Effector memory CD8-positive, alpha-beta T cell (primary cell): ENCODE measurements around the gene KCNE1.

Experiments
- ATAC-seq: fragments of 150-1000 bp; cut with Tn5 transposase; replicated peaks from 2 replicates; pipeline ENCODE4 v1.10.0; 2021; ENCODE audit warnings: mild to moderate bottlenecking, moderate library complexity
- DNase-seq, 3 experiments: peaks; one replicate each; pipeline ENCODE4 v3.0.0; 2021
- H3K27ac Mint-ChIP-seq, 2 donors: one replicate each; pipeline ENCODE4 v1.8.0; 2022; ENCODE audit warnings: mild to moderate bottlenecking in 2 of 2, mixed read lengths in 2 of 2, moderate library complexity in 2 of 2
- H3K27me3 Mint-ChIP-seq, 2 donors: one replicate each; pipeline ENCODE4 v1.8.0; 2022; ENCODE audit warnings: mixed read lengths in 2 of 2
- H3K36me3 Mint-ChIP-seq: one replicate; pipeline ENCODE4 v1.8.0; 2022; ENCODE audit warnings: mild to moderate bottlenecking, moderate library complexity, mixed read lengths; ENCODE audit not compliant: insufficient read depth
- H3K4me1 Mint-ChIP-seq, 2 donors: one replicate each; pipeline ENCODE4 v1.8.0; 2022; ENCODE audit warnings: low read depth in 2 of 2, mixed read lengths in 2 of 2
- H3K4me3 Mint-ChIP-seq, 2 donors: one replicate each; pipeline ENCODE4 v1.8.0; 2022; ENCODE audit warnings: mild to moderate bottlenecking in 2 of 2, mixed read lengths in 2 of 2, moderate library complexity in 2 of 2
- H3K9me3 Mint-ChIP-seq, 2 donors: one replicate each; pipeline ENCODE4 v1.8.0; 2022; ENCODE audit warnings: mixed read lengths in 2 of 2

Gene KCNE1

DNA sequence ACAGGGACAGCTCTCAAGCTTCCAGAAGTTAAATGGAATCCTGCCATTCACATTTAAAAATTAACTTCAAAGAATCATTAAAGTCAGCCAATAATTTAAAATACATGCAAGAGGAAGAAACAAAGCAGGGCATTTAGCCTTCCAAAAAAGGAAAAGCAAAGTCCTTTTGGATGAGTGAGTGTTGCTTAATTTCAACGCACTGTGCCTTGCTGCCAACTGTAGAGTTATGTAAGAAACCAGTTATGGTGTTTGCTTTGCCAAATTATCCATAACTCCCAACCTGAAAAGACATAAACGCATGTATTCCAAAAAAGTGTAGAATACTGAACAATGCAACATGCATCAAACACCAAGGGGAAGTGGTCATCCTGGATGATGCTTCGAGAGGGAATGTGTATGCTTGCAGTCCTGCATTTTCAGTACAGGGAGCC, 16.1 kb upstream of the KCNE1 start:
- H3K27me3 Mint-ChIP-seq, result no peaks in the 10 kb centered on the region
- H3K4me1 Mint-ChIP-seq, result peaks cover 6 to 10% of the 10 kb centered on the region in 2 donors
- H3K4me3 Mint-ChIP-seq, result no peak overlapping the region
- no peak overlapping the region for H3K27ac Mint-ChIP-seq
- no peak for DNase-seq
- ATAC-seq, result no peak
- H3K9me3 Mint-ChIP-seq, result no peaks in the 10 kb centered on the region
- H3K36me3 Mint-ChIP-seq, result peaks cover 9% of the 10 kb centered on the region

DNA sequence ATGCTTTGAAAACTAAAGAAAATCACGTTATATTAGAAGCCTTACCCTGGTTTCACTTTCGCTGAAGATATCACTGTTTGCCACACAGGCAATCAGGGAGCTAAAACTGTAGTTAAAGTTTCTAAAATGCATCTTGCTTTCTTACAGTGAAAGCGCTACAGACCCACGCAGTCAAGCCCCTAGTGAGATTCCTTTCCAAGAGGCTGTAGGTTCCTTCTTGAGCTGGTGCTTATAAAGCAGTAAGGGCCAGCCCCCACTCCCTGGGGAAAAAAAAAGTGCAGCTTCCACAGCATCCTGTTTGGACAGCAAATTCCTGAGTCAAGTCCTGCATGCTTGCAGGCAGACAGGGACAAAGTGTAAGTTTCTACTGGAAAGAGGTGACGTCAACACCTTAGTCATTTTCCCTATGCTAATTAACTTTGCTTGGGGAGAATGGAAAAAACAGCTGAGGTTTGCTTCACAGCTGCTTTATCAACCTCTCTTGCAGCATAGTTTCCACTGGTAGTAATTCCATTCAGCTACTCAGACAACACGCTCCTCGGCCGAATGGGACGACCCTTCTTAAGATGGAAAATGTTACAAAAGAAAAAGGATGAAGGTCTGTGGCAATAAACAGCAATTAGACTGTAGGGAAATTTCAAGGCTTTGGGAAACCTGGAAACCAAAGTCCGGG, 14.7 kb upstream of the KCNE1 start:
- Mint-ChIP-seq H3K4me1 (peaks cover 6 to 10% of the 10 kb centered on the region in 2 donors), H3K4me3 (peak overlapping the region; percentile 57 to 73), H3K36me3 (peaks cover 8% of the 10 kb centered on the region), H3K27me3 (no peaks in the 10 kb centered on the region), H3K27ac (peak overlapping the region in 1 of 2 donors; percentile 94), H3K9me3 (no peaks in the 10 kb centered on the region)
- no peak for DNase-seq
- ATAC-seq, result no peak

DNA sequence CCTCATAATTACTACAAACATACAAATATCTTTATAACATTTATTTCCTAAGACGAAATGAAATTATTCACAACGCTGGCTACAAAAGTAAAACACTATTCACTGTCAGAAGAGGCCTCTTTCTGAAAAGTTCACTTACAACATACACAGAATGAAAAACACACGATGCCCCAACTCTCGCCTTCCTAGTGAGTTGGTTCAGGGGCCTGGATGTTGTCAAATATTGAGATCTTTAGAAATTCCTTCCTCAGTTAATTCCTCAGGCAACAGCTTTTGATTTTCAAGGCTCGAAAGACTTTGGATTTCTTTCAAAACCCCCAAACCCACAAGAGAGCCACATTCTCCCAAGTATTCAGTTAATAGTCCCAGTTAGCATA, 14.2 kb upstream of the KCNE1 start:
- peaks cover 4% of the 10 kb centered on the region for H3K36me3 Mint-ChIP-seq
- ATAC-seq (no peak), DNase-seq (no peak)
- H3K4me1 Mint-ChIP-seq, result peaks cover 6 to 10% of the 10 kb centered on the region in 2 donors
- H3K4me3 Mint-ChIP-seq, result peak overlapping the region; percentile 57 to 73
- no peaks in the 10 kb centered on the region for H3K9me3 Mint-ChIP-seq
- no peaks in the 10 kb centered on the region for H3K27me3 Mint-ChIP-seq
- peak overlapping the region in 1 of 2 donors; percentile 94 for H3K27ac Mint-ChIP-seq

DNA sequence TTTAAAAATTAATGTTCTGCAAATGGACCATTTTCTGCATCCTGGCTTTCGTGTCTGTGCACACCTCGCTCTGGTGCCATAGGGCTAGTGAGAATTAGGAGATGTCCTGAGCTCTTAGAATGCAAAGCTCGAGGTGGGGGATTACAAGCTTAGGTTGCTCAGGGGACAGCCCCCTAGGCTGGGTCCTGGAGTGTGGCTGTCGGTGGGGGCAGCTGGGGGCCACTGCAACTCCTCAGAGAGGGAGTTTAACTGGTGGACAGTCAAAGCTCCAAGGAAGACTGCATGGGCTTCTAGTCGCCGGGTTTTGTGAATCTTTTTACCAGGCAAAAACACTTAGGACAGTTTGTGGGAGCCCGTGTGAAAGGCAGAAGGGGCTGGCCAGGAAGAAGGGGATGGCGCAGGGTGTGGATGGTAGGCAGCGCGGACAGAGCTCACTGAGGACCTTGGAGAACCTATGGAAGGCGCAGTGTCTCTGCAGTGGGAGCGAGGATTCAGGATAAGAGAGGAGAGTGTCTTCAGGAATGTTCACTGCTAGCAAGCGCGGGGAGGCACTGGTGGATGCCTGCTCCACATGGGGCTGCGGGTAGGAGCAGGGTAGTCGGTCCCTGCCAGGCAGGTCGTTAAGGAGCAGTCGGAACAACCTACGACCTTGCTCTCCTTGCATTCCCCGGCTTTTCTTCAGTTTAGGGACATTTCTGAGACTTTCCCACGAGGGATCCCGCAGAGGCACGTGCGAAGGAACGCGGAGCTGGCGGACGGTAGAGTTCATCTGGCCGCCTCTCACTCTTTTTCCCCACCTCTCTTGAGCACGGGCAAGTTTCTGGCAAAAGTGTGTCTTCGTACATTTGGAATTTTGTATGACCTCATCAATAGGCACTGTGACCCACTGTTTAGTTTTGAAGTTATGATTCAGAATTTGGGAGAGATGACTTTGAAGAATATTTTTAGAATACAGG, 12.9 kb upstream of the KCNE1 start:
- Mint-ChIP-seq H3K9me3 (no peaks in the 10 kb centered on the region), H3K27me3 (no peaks in the 10 kb centered on the region), H3K27ac (peak overlapping the region in 1 of 2 donors; percentile 36), H3K36me3 (peaks cover 7% of the 10 kb centered on the region), H3K4me3 (no peak overlapping the region), H3K4me1 (peaks cover 6 to 10% of the 10 kb centered on the region in 2 donors)
- ATAC-seq, result no peak
- no peak for DNase-seq

DNA sequence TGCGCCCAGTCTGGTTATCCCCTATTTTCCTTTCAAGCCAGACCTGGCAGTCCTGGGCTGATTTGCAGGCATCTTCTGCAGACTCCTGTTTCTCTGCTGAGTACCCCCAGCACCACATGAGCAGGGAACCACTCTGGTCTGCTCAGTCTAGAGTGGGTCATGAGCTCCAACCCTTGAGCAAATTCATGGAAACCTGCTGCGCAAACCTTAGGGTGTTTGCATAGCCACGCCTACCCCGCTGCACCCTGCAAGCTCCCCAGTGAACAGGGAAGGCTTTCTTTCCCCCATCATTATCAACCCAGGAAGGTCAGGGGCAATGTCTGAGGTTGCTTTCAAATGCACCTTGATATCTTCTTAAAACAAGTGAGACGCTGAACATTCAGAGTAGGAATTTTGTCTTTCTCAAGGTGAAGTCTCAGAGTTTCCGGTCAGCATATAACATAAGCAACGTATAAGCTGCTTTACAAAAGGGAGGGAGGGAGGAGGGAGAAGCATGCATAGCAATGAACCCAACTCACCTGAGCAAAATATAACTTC, 11.1 kb upstream of the KCNE1 start:
- no peak overlapping the region for H3K27ac Mint-ChIP-seq

DNA sequence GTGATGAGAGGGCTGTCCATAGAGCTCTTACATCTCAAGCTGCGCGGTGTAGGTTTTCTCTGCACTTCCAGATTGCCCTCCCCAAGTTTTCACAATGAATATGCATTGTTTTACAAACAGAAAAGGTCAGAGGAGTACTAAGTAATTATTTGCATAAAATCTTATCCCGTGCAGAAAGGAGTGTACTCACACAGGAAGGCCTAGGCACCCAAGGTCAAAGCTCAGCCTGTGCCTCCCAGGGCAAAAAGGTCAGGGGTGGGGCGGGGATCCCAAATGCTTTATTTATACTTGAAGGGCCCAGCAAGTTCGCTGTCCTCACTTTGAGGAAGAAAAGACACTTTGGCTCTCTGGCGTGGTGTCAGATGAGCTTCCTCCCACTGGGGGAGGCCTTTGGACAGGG, 10.3 kb upstream of the KCNE1 start:
- Mint-ChIP-seq H3K27ac (no peak overlapping the region), H3K27me3 (no peaks in the 10 kb centered on the region), H3K4me1 (peaks cover 6 to 19% of the 10 kb centered on the region in 2 donors), H3K36me3 (peaks cover 11% of the 10 kb centered on the region), H3K9me3 (no peaks in the 10 kb centered on the region), H3K4me3 (no peak overlapping the region)
- DNase-seq (no peak), ATAC-seq (no peak)

More for the DNA sequence above, 11.1 kb upstream of the KCNE1 start:
- Mint-ChIP-seq H3K9me3 (no peaks in the 10 kb centered on the region), H3K27me3 (no peaks in the 10 kb centered on the region), H3K4me3 (no peak overlapping the region), H3K36me3 (peaks cover 8% of the 10 kb centered on the region), H3K4me1 (peaks cover 6 to 11% of the 10 kb centered on the region in 2 donors)
- no peak for DNase-seq
- no peak for ATAC-seq

DNA sequence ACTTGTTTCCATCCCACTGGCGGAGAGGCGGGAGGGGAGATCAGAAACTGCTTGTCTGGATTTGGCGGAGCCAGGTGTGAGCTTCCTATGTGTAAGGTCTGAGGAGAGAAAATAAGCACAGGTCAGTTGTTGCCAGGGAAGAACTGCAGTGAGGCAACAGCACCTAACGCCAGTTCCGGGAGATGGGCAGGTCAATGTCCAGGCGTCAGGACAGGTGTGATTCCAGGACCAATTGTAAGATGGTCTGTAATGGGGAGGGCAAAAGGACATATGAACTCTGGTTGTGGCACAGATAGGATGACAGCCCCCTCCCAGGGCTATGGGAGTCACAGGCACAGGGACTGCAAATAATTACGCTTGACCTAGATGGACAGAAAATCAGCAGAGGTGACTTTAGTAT, 9.6 kb upstream of the KCNE1 start:
- ATAC-seq (no peak), DNase-seq (no peak)
- Mint-ChIP-seq H3K36me3 (peaks cover 11% of the 10 kb centered on the region), H3K9me3 (no peaks in the 10 kb centered on the region), H3K27ac (no peak overlapping the region), H3K4me1 (peaks cover 2 to 12% of the 10 kb centered on the region in 2 donors), H3K27me3 (no peaks in the 10 kb centered on the region), H3K4me3 (no peak overlapping the region)

DNA sequence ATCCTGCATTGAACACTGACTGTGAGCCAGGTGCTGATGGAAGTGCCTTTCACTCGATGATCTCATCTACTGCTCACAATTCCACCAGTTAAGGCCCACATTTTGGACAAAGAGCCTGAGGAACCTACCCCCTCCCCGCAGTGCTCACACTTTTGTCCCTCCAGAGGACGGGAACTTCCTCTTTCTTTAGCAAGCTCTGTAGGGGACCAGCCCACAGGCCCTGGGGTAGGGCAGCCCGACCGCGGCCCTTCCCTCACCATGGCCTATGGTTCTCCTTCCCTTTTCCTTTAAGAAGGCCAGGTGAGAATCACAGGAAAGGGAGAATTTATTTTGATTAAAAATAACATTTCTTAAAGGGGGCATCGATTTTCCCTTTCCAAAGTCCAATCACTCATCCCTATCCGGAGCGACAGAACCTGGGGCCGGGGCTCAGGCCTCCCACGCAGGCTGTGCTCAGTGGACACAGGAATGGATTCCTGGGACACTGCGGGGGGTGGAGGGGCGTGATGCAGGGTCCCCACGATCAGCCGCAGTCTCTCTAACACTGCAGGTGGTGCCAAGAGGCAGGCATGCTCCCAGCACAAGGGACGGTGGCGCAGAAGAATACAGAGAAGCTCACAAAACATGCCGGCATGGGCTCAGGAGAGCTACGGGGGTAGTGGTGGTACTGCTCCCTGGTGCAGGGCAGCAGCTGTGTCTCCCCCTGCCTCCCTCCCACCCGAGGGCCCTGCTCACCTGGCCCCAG, 8.9 kb upstream of the KCNE1 start:
- Mint-ChIP-seq H3K27me3 (no peaks in the 10 kb centered on the region), H3K27ac (no peak overlapping the region), H3K9me3 (no peaks in the 10 kb centered on the region), H3K36me3 (peaks cover 11% of the 10 kb centered on the region), H3K4me3 (no peak overlapping the region), H3K4me1 (peaks cover 0 to 9% of the 10 kb centered on the region in 2 donors)
- no peak for DNase-seq
- no peak for ATAC-seq

DNA sequence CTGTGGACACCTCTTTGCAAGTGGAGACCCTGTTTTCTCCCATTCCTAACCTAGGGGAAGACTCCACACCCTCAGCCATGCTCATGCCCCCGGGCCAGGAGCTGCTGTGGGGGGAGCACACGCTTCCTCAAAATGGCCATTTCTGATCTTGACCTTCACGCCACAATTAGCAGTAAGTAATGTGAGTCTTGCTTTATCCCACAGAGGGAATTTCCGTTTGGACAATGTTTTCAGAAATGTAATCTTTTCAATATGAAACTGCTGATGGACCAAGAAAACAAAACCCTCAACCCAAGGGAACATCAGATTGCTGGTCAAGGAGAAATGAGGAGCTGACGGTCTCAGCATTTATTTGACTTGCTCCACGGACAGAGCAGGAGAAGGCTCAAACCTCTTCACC, 8.3 kb upstream of the KCNE1 start:
- Mint-ChIP-seq H3K27ac (no peak overlapping the region), H3K4me1 (peaks cover 0 to 9% of the 10 kb centered on the region in 2 donors), H3K4me3 (no peak overlapping the region), H3K36me3 (peaks cover 11% of the 10 kb centered on the region), H3K27me3 (no peaks in the 10 kb centered on the region), H3K9me3 (no peaks in the 10 kb centered on the region)
- DNase-seq, result no peak
- ATAC-seq, result no peak

DNA sequence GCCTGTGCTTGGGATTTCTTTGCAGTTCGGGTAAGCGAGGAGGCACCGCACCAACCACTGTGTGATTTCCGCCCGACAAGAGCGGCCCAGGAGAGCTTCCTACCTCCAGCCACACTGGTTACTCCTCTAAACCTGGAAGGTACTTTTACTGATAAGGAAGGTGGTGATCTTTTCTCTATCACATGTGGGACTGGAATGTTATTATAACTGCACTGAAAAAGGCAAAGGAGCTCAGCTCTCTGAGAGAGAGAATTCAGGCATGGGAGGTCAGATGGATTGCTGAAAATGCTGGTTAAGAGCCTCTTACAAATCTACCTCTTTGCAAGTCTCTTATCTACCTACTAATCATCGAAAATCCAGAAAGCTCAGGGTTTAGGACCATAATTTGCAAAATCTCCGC, 7.7 kb upstream of the KCNE1 start:
- no peak overlapping the region for H3K4me3 Mint-ChIP-seq
- DNase-seq (no peak), ATAC-seq (no peak)
- H3K36me3 Mint-ChIP-seq, result peaks cover 8% of the 10 kb centered on the region
- no peaks in the 10 kb centered on the region for H3K9me3 Mint-ChIP-seq
- H3K27me3 Mint-ChIP-seq, result no peaks in the 10 kb centered on the region
- H3K27ac Mint-ChIP-seq, result no peak overlapping the region
- peaks cover 0 to 9% of the 10 kb centered on the region in 2 donors for H3K4me1 Mint-ChIP-seq

DNA sequence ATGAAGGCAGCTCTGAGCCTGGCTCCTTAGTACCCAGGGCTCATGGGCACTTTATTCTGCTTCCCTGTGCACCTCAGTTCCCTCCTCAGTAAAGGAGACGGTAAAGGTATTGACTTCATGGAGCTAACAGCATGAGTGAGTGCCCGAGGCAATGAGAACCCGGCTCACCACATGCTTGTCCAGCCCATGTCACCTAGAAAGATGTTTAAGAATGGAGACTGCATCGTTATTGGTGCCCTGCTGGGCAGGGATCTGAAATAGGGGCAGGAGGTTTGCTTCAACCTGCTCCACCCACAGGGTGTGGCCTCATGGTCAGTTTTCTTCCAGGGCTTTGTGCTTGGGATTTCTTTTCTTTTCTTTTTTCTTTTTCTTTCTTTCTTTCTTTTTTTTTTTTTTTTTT, 7.0 kb upstream of the KCNE1 start:
- Mint-ChIP-seq H3K4me1 (peaks cover 0 to 9% of the 10 kb centered on the region in 2 donors), H3K27ac (no peak overlapping the region), H3K27me3 (no peaks in the 10 kb centered on the region), H3K9me3 (no peaks in the 10 kb centered on the region), H3K4me3 (no peak overlapping the region), H3K36me3 (peaks cover 8% of the 10 kb centered on the region)
- DNase-seq (no peak), ATAC-seq (no peak)

DNA sequence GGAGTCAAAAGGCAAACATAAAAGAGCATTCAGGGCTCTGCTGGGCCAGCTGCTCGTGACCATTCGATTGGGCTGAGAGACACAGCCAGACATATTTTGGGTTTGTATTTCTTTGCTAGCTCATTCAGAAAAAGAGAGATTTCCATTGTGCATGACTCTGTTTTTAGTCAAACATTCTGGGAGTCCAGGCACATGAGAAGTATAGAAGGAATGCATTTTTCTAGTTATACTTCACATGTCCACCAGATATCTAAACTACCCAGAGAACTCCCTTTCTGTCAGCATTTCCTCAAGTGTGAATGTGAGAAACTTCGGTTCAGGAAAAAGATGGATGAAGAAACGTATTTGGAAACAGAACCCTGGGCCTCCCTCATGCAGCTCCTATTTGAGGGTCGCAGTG, 6.3 kb upstream of the KCNE1 start:
- Mint-ChIP-seq H3K9me3 (no peaks in the 10 kb centered on the region), H3K27ac (no peak overlapping the region), H3K4me3 (no peak overlapping the region), H3K36me3 (peaks cover 8% of the 10 kb centered on the region), H3K4me1 (peaks cover 0 to 9% of the 10 kb centered on the region in 2 donors), H3K27me3 (no peaks in the 10 kb centered on the region)
- ATAC-seq, result no peak
- DNase-seq, result no peak
